Measurements from ENCODE around the gene KRT25.
"Not testable (repeated sequence)": the region's sequence is repeated elsewhere in the genome, so short reads cannot be mapped to it uniquely, and the experiment has no call there.

Gene KRT25

DNA sequence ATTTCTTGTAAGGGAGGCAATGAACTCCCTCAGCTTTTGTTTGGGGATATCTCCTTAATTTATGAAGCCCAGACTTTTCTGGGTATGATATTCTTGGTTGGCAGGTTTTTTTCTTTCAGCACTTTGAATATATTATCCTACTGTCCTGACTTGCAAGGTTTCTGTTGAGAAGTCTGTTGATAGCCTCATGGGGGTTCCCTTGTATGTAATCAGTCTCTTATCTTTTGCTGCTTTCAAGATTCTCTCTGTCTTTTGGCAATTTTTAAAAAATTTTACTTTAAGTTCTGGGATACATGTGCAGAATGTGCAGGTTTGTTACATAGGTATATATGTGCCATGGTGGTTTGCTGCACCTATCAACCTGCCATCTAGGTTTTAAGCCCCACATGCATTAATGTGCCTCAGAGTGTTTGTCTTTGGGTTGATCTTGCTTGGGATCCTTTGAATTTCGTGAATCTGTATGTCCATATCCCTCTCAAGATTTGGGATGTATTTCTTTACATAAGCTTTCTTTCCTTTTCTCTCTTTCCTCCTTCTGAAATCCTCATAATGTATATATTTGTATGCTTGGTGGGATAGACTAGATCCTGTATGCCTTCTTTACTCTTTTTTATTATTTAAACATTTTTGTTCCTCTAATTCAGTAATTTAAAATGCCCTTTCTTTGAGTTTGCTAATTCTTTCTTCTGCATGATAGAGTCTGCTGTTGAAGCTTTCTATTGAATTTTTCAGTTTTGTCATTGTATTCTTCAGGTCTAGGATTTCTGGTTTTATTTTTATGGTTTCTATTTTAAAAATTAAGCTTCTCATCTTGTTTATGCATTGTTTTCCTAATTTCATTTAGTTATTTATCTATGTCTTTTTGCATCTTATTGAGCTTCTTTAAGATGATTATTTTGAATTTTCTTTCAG, 5.2 kb upstream of the KRT25 start:
- DNase-seq (ENCODE audit: low read depth, low spot score), result no peak

DNA sequence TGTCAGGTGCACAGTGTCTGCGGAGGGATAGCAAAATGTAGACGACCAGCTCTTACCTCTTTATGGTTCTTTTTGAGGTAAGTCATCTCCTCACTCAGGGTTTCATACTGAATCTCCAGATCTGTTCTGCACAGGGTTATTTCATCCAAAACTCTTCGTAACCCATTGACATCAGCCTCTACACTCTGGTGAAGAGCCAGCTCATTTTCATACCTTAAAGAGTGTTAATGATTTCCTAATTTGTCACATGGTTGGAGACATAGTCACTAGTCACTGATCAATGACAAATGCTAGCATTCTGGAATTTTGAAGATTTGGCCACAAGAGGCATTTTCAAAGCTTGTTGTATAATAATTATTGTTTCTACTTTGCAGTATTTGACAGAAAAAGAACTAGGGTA, 1.3 kb downstream of the KRT25 start:
- no peak for DNase-seq (ENCODE audit: low read depth, low spot score)

GRCh38 chr17:40751065-40751464, 4.1 kb downstream of the KRT25 start:
- DNase-seq (ENCODE audit: low read depth, low spot score), result no peak

DNA sequence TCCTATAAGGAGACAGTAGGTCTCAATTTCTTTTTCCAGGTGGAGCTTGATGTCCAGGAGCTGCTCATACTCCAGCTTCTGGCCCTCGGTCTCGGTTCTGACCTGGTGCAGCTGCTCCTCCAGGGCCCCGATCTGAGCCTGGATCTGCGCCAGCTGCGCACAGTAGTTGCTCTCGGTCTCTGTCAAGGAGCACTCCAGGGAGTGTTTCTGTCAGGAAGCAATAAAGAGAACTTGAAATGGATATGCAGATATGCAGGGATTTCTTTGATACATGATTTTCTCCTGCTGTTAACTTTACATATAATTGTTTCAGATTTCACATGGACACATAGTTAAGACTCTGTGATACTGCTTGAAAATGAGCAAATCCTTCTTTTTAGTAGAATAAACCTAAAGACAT, 4.7 kb downstream of the KRT25 start:
- DNase-seq (ENCODE audit: low read depth, low spot score), result no peak

- DNase-seq (ENCODE audit: low read depth, low spot score), result not testable (repeated sequence)
Measured at GRCh38 chr17:40748666-40749065, 6.5 kb downstream of the KRT25 start.

DNA sequence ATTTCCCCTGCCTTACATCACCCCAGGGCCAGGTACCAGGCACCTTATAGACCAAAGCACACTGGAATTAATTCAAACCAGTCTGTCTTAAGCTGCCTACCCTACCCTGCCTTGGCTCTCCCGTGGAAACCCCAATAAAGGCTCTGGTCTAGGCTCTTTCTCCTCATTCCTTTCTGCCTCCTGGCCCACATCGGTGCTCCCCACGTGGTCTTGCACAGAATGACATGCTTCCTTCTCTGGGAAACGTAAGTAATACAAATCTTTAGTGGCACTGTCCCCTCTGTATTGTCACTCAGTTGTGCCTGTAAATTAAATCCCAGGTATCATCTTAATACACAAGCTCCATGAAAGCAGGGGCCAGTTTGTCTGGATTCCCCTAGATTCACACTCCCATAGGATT, 16.6 kb downstream of the KRT25 start:
- DNase-seq (ENCODE audit: low read depth, low spot score), result no peak

DNA sequence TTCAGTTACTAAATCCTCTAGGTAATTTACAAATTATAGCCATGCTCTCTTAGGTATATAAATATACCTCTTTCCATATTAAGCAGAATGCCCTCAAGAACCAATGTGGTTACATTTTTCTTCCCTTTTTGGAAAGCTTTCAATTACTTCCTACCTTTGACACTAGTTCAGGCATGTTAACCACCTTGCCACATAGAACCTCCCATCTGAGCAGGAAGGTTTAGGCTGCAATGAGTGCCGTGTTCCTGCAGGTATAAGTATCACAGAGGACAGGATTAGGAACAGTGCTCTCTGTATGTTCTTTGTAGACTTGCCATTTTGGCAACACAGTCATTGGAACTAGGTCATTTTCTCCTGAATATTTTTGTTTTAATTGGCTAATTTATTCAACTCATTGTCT, 20.1 kb downstream of the KRT25 start:
- no peak for DNase-seq (ENCODE audit: low read depth, low spot score)

DNA sequence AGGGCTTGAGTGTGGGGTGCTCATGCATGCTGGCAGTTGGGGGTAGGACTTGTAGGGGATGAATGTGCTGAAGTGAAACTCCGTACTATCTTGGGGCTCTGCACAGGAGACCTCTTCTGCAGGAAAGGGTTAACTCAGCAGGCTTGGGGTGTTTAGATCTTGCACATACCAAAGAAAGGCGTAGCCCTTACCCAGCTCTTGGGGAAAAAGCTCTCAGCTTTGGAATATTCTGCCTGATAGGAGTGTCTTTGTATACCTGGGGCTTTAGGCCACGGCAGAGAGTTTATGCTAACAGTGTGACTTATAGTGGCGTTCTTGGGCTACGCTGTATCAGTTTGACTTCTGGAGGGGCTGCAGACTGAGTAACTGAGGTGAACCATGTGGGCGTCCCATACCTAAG, 21.1 kb downstream of the KRT25 start:
- no peak for DNase-seq (ENCODE audit: low read depth, low spot score)

DNA sequence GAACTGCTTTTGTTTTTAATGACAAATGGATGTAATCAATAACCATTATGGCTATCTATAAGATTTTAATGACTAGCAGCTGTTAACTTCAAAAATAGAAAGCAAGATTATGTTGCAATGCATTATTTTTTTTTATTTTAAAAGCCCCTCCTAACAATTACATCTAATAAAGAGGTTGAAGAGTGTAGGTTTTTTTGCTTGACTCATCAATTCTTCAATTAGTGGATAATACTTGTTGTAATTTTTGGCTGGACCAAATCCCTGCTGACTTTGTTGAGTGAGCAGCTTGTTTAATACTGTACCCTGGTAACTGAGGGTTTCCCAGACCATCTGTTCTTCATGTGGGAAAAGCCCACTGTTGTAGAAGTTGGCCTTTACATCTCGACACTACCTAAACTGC, 24.2 kb downstream of the KRT25 start:
- no peak for DNase-seq (ENCODE audit: low read depth, low spot score)

- no peak for DNase-seq (ENCODE audit: low read depth, low spot score)
Measured at GRCh38 chr17:40727447-40728231, 27.5 kb downstream of the KRT25 start.

- no peak for DNase-seq (ENCODE audit: low read depth, low spot score)
Measured at GRCh38 chr17:40726919-40727318, 28.2 kb downstream of the KRT25 start.

- DNase-seq (ENCODE audit: low read depth, low spot score), result no peak
Measured at GRCh38 chr17:40724656-40725055, 30.5 kb downstream of the KRT25 start.

- DNase-seq (ENCODE audit: low read depth, low spot score), result no peak
Measured at GRCh38 chr17:40722241-40722640, 32.9 kb downstream of the KRT25 start.

GRCh38 chr17:40720899-40721298, 34.2 kb downstream of the KRT25 start:
- no peak for DNase-seq (ENCODE audit: low read depth, low spot score)

DNA sequence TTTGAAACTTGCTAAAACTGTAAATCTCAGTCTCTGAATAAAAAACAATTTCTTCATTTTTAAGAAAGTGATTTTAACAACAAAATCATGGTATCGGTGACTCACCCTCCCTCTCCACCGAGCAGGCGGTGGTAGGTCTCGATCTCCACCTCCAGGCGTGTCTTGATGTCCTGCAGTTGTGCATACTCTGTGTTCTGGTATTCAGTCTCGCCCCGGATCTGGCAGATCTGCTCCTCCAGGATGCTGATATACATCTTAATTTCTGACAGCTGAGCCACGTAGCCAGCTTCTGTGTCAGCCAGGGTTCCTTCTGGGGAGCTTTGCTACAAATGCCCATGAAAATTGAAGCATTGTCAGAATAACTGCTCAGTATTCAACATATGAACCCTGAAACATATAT, 36.2 kb downstream of the KRT25 start:
- no peak for DNase-seq (ENCODE audit: low read depth, low spot score)

- DNase-seq (ENCODE audit: low read depth, low spot score), result no peak
Measured at GRCh38 chr17:40717776-40718175, 37.4 kb downstream of the KRT25 start.

DNA sequence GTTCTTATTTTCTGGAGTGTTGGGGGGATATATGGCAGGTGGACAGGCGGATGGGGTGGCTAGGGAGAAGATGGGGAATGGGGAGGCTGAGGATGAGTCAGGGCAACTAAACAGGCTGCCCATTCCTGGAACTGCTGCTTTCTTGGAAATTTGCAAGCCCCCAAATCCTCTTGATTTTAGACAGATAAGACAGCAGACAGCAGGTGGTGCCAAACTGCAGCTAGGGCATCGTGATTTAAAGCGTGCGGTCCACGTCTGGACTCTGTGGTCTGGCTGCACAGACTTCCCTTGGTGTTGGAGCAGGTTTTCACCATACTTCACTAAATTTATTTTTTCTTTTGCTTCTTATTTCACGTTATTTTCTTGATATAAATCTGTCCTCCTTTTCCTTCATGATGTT, 40.7 kb downstream of the KRT25 start:
- no peak for DNase-seq (ENCODE audit: low read depth, low spot score)

GRCh38 chr17:40707745-40708144, 47.4 kb downstream of the KRT25 start:
- DNase-seq (ENCODE audit: low read depth, low spot score), result no peak

DNA sequence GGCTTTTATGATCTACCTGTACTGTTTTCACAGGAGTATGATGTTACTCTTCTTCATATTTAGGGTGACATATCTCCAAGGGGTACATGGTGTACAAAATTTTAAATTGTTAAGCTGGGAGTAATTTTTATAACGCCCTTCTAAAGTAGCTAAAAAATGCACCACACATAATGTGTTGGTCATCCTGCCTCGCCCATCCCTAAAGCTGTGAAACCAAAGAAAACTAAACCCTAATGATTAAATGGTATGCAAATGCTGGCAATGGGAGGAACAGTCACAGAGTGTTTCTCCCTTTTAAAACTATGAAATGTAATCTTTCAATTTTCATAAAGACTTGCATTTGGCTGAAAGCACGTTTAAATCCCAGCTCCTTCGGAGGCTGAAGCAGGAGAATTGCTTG, 49.5 kb downstream of the KRT25 start:
- DNase-seq (ENCODE audit: low read depth, low spot score), result no peak

GRCh38 chr17:40703652-40704051, 51.5 kb downstream of the KRT25 start, which contains the start of gene KRT24:
Gene KRT24 (minus strand): TSS chr17:40703752. CDS start chr17:40703693, 59 bp downstream.
- DNase-seq (ENCODE audit: low read depth, low spot score), result no peak

DNA sequence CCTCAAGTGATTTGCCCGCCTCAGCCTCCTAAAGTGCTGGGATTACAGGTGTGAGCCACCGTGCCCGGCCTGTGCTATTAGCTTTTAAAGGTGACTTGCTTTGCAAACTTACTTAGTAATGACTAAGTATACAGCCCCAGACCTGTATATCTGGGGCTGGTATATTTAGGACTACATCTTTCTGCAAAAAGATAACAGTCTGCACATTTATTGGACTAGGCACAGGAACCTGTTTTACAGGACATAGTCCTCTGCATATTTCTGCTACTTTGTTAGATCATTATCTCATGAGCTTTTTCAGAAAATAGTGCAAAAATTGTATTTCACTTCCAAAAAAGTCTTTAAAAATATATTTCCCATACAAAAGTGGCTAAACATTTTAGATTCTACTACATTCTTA, 52.9 kb downstream of the KRT25 start:
- no peak for DNase-seq (ENCODE audit: low read depth, low spot score)

DNA sequence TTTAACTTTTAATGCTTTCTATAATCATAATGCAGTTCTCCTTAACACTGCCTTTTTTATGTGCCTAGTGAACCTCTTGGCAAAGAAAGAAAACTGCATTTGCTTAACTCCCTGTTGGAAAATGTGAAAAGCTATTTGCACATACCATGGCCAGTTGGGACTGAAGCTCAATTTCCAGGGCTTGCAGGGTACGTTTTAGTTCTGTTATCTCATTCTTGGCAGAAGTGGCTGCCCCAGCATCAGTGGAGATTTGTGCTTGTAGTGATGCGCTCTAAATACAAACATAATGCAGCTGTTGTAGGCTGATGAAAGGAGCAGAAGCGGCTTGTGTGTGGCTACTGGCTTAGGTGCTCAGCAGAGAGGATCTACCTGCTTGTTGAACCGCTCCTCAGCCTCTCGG, 55.3 kb downstream of the KRT25 start:
- no peak for DNase-seq (ENCODE audit: low read depth, low spot score)

DNA sequence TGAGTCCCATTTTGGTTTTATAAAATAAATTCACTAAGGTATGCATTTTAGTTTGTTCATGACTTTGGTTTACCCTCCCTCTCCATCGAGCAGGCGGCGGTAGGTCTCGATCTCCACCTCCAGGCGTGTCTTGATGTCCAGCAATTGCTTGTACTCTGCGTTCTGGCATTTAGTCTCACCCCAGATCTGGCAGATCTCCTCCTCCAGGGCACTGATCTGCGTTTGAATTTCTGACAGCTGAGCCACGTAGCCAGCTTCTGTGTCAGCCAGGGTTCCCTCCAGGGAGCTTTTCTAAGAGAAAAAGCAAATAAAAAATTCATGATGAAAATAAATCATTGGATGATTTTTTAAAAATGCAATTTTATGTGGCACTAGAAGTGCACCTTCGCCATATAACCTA, 55.8 kb downstream of the KRT25 start:
- no peak for DNase-seq (ENCODE audit: low read depth, low spot score)

Data from smooth muscle cell of the brain vasculature (primary cell).